Osteoblast (primary cell): ENCODE data around the gene EFCAB6. TPM values are rescaled to one million over a fixed set of nuclear protein-coding genes. Genes with fewer than 3 reads are reported as not detected.

Experiments used
- DNase-seq: peaks from one replicate; pipeline ENCODE4 v3.0.0; 2011; ENCODE audit warnings: low spot score, mixed read lengths; ENCODE audit not compliant: insufficient read length; ENCODE audit errors: missing footprints
- H2AFZ ChIP-seq: 2 replicates; pipeline ENCODE4 v1.6.0; 2011; ENCODE audit warnings: mild to moderate bottlenecking, low read length
- H3K27ac ChIP-seq: 2 replicates; pipeline ENCODE4 v1.5.1; 2011; ENCODE audit warnings: mild to moderate bottlenecking, low read depth, low read length, moderate library complexity
- H3K27me3 ChIP-seq: 2 replicates; pipeline ENCODE4 v1.6.0; 2012; ENCODE audit warnings: mild to moderate bottlenecking, control low read depth, inconsistent platforms, low read length, moderate library complexity; ENCODE audit not compliant: insufficient read depth
- H3K36me3 ChIP-seq: 2 replicates; pipeline ENCODE4 v1.5.1; 2011; ENCODE audit warnings: mild to moderate bottlenecking, low read length, control low read depth, moderate library complexity; ENCODE audit not compliant: insufficient read depth
- H3K4me1 ChIP-seq: 2 replicates; pipeline ENCODE4 v1.5.1; 2011; ENCODE audit warnings: mild to moderate bottlenecking, low read length, control low read depth, moderate library complexity; ENCODE audit not compliant: insufficient read depth
- H3K4me2 ChIP-seq: 2 replicates; pipeline ENCODE4 v1.6.0; 2011; ENCODE audit warnings: mild to moderate bottlenecking, low read length; ENCODE audit not compliant: insufficient read depth
- H3K4me3 ChIP-seq: fragments of 200-600 bp; sonication (generic); 3 replicates; pipeline ENCODE4 v1.5.1; 2012; ENCODE audit warnings: mild to moderate bottlenecking, low read length, inconsistent platforms; ENCODE audit not compliant: insufficient read depth
- H3K79me2 ChIP-seq: 2 replicates; pipeline ENCODE4 v1.6.0; 2012; ENCODE audit warnings: mild to moderate bottlenecking, low read length, control low read depth, inconsistent platforms; ENCODE audit not compliant: insufficient read depth
- H3K9me3 ChIP-seq: 2 replicates; pipeline ENCODE4 v1.5.1; 2011; ENCODE audit warnings: low read depth, low read length, control low read depth
- H4K20me1 ChIP-seq: 2 replicates; pipeline ENCODE4 v1.6.0; 2012; ENCODE audit warnings: mild to moderate bottlenecking, low read length, control low read depth; ENCODE audit not compliant: insufficient read depth
- total RNA-seq: library from RNA; depleted of rRNA; stranded (reverse); fragments of >200 nt; gene quantifications from 2 replicates; pipeline ENCODE4 v1.2.3, GENCODE V29; 2012
- TF ChIP-seq, protein P1 (sequence below): IDR thresholded peaks from 2 replicates; pipeline ENCODE4 v1.5.1; 2011; ENCODE audit warnings: mild to moderate bottlenecking, low read depth, low read length, moderate library complexity; ENCODE audit errors: extremely low read depth

The EFCAB6 gene
- total RNA-seq, 1 donor, result 1.8 TPM

DNA sequence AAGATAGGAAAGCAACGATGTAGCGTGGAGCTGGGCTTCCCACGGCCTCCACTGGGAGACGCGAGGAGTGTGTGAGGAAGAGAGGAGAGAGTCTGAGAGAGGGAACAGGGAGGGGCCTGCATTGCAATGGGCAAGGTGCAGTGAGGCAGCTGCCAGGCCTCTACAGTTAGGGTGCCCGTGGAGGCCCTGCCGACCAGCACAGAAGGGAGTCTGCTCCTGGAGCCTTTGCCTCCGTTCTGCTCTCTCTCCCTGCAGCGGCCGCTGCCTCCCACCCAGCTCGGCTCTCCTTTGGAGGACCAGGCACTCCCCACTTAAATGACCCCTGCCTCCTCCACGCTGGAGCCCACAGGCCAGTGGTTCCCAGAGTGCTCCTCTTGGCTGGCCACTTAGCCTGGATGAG lies 181.7 kb downstream of the EFCAB6 start:
- no peak for DNase-seq
- H3K79me2 ChIP-seq, result no peaks in the 10 kb centered on the region
- no peak overlapping the region for H3K4me2 ChIP-seq
- no peak overlapping the region for H3K27ac ChIP-seq
- TF ChIP-seq, protein P1, sequence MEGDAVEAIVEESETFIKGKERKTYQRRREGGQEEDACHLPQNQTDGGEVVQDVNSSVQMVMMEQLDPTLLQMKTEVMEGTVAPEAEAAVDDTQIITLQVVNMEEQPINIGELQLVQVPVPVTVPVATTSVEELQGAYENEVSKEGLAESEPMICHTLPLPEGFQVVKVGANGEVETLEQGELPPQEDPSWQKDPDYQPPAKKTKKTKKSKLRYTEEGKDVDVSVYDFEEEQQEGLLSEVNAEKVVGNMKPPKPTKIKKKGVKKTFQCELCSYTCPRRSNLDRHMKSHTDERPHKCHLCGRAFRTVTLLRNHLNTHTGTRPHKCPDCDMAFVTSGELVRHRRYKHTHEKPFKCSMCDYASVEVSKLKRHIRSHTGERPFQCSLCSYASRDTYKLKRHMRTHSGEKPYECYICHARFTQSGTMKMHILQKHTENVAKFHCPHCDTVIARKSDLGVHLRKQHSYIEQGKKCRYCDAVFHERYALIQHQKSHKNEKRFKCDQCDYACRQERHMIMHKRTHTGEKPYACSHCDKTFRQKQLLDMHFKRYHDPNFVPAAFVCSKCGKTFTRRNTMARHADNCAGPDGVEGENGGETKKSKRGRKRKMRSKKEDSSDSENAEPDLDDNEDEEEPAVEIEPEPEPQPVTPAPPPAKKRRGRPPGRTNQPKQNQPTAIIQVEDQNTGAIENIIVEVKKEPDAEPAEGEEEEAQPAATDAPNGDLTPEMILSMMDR, result no peak
- H3K9me3 ChIP-seq, result no peaks in the 10 kb centered on the region
- no peaks in the 10 kb centered on the region for H3K4me1 ChIP-seq
- no peak overlapping the region for H3K4me3 ChIP-seq
- no peak overlapping the region for H2AFZ ChIP-seq
- no peaks in the 10 kb centered on the region for H3K27me3 ChIP-seq
- H4K20me1 ChIP-seq, result no peaks in the 10 kb centered on the region
- no peaks in the 10 kb centered on the region for H3K36me3 ChIP-seq

- Histone ChIP-seq H3K4me1 (no peaks in the 10 kb centered on the region), H3K36me3 (no peaks in the 10 kb centered on the region), H3K27ac (no peak overlapping the region), H3K4me2 (no peak overlapping the region), H3K9me3 (no peaks in the 10 kb centered on the region), H4K20me1 (no peaks in the 10 kb centered on the region), H3K4me3 (no peak overlapping the region), H2AFZ (no peak overlapping the region), H3K27me3 (no peaks in the 10 kb centered on the region), H3K79me2 (no peaks in the 10 kb centered on the region)
- TF ChIP-seq, protein P1, result no peak
- no peak for DNase-seq
Observed at GRCh38 chr22:43628250-43628649, 183.9 kb downstream of the EFCAB6 start.

GRCh38 chr22:43627485-43628213 lies 184.5 kb downstream of the EFCAB6 start:
- H3K27ac ChIP-seq, result no peak overlapping the region
- H3K4me3 ChIP-seq, result no peak overlapping the region
- no peaks in the 10 kb centered on the region for H3K36me3 ChIP-seq
- H2AFZ ChIP-seq, result no peak overlapping the region
- H3K4me2 ChIP-seq, result no peak overlapping the region
- no peaks in the 10 kb centered on the region for H3K9me3 ChIP-seq
- H3K79me2 ChIP-seq, result no peaks in the 10 kb centered on the region
- TF ChIP-seq, protein P1, result no peak
- H3K27me3 ChIP-seq, result no peaks in the 10 kb centered on the region
- no peaks in the 10 kb centered on the region for H3K4me1 ChIP-seq
- no peaks in the 10 kb centered on the region for H4K20me1 ChIP-seq
- DNase-seq, result no peak

DNA sequence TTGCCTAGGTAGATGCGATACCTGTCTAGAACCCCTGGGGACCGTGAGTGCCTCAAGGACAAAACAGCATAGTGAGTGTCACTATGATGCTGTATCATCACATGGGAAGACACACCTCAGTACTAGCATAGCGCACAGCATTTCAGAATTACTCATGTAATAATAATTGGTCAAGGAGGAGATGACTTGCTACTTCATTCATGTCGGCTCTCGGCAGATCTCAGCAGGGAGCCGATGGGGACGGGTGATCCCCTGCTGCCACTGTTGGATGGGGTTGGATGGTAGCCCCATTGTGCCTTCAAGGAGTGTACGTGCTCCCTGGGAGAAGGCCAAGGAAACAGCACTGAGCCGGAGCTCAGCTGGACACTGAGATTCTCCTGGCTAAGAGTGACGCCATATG lies 186.9 kb downstream of the EFCAB6 start:
- no peak for DNase-seq
- Histone ChIP-seq H3K27ac (no peak overlapping the region), H3K4me1 (no peaks in the 10 kb centered on the region), H3K4me2 (no peak overlapping the region), H3K27me3 (no peaks in the 10 kb centered on the region), H3K36me3 (no peaks in the 10 kb centered on the region), H3K79me2 (no peaks in the 10 kb centered on the region), H3K9me3 (no peaks in the 10 kb centered on the region), H3K4me3 (no peak overlapping the region), H2AFZ (no peak overlapping the region), H4K20me1 (no peaks in the 10 kb centered on the region)
- TF ChIP-seq, protein P1, result no peak
